PC-3 (cell line): ENCODE measurements around the gene RPL36.

Experiments used
- CTCF ChIP-seq: fragments of 300-600 bp; sonication (generic); conservative IDR thresholded peaks from 2 replicates; pipeline ENCODE4 v1.5.1; 2017; ENCODE audit warnings: antibody characterized with exemption, low read depth, mild to moderate bottlenecking, low read length
- EZH2 ChIP-seq: fragments of 300-600 bp; sonication (generic); IDR thresholded peaks from one replicate; pipeline ENCODE4 v1.6.1; 2017; ENCODE audit warnings: antibody characterized with exemption, mild to moderate bottlenecking, low read length; ENCODE audit not compliant: unreplicated experiment

- TF ChIP-seq CTCF (no peak), EZH2 (no peak)
These were observed 5.2 kb upstream of the RPL36 start for GRCh38 chr19:5684694-5685430.
